Vagina (tissue), 2 donors: Measurements from ENCODE around the gene ZNF784.

Experiments
- POLR2AphosphoS5 ChIP-seq, 2 donors: sonication (generic); formaldehyde crosslinking; IDR thresholded peaks; one replicate each; pipeline ENCODE4 v1.9.0; 2017; ENCODE audit warnings: antibody characterized with exemption in 2 of 2, mild to moderate bottlenecking in 2 of 2, low read depth in 1 of 2; ENCODE audit not compliant: insufficient read depth in 1 of 2
- TF ChIP-seq, protein P1 (sequence below), 3 experiments: fragments of 450-650 bp in 2 of 3; fragments of 200-600 bp in 1 of 3; sonication (generic) in 1 of 3; IDR thresholded peaks; one replicate each; pipeline ENCODE4 v1.5.1; 2017 to 2019; ENCODE audit warnings: antibody characterized with exemption in 3 of 3, mild to moderate bottlenecking in 2 of 3, moderate library complexity in 2 of 3

DNA sequence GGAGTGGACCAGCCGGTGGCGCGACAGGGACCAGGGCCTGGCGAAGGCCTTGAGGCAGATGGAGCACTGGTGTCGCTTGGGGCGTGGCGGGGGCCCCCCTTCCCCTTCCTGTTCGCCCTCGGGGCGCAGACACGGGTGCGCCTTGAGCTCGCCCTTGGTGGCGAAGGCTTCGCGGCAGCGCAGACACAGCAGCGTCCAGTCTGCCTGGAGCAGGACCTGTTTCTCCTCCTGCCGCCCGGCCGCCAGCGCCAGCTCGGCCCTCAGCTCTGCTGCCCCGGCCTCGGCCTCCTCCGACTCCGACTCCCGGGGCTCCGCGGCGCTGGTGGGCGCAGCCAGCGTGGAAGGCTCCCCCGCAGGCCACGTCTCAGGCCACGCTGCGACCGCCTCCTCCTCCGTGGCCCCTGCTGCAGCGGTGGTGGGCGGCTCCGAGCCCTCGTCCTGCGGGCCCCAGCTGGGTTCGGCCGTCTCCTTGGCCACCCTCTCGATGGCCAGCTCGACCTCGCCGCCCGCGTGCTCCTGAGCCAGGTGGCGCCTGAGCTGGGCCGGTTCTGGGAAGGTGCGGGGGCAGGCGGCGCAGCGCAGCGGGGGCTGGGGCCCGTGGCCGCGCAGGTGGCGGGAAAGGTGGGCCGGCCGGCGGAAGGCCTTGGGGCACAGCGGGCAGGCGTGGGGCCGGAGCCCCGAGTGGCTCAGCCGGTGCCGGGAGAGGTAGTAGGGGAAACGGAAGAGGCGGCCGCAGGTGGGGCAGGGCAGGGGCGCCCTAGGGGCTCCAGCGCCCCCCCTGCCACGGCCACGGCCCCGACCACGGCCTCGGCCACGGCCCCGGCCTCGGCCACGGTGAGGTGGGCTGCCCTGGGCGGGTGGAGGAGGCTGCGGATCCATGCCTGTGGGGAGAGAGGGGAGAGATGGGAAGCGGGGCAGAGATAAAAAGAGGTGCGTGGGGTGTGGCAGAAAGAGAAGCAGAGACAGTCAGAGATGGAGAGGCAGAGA, 45.3 kb downstream of the ZNF784 start:
- TF ChIP-seq, protein P1, sequence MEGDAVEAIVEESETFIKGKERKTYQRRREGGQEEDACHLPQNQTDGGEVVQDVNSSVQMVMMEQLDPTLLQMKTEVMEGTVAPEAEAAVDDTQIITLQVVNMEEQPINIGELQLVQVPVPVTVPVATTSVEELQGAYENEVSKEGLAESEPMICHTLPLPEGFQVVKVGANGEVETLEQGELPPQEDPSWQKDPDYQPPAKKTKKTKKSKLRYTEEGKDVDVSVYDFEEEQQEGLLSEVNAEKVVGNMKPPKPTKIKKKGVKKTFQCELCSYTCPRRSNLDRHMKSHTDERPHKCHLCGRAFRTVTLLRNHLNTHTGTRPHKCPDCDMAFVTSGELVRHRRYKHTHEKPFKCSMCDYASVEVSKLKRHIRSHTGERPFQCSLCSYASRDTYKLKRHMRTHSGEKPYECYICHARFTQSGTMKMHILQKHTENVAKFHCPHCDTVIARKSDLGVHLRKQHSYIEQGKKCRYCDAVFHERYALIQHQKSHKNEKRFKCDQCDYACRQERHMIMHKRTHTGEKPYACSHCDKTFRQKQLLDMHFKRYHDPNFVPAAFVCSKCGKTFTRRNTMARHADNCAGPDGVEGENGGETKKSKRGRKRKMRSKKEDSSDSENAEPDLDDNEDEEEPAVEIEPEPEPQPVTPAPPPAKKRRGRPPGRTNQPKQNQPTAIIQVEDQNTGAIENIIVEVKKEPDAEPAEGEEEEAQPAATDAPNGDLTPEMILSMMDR (IDR thresholded peaks at IDR 0.05): no peak
- TF ChIP-seq POLR2AphosphoS5 (IDR thresholded peaks at IDR 0.05; ENCODE audit: insufficient read depth in 1 of 2, low read depth in 1 of 2): no peak
